ENCODE results near the gene DNM2.

The DNM2 gene

GRCh38 chr19:10800488-10800887 lies 82.6 kb downstream of the DNM2 start:
- H3K4me3 ChIP-seq (ENCODE audit: insufficient read length, low read depth), result no peak overlapping the region
- no peaks in the 10 kb centered on the region for H3K9me3 ChIP-seq (ENCODE audit: insufficient read depth, low read length)
- no peak for TF ChIP-seq SUZ12 (IDR thresholded peaks at IDR 0.05; ENCODE audit: extremely low read depth, insufficient read depth, insufficient read length)
- DNase-seq (ENCODE audit: low read depth, low spot score), result no peak
- peaks cover 95% of the 10 kb centered on the region for H3K36me3 ChIP-seq (ENCODE audit: insufficient read depth, insufficient read length, low read length)
- no peaks in the 10 kb centered on the region for H3K4me1 ChIP-seq (ENCODE audit: insufficient read depth, insufficient read length)
- H3K9ac ChIP-seq (ENCODE audit: insufficient read length, low read depth), result no peak overlapping the region
- H3K27me3 ChIP-seq (ENCODE audit: insufficient read depth, insufficient read length), result no peaks in the 10 kb centered on the region

DNA sequence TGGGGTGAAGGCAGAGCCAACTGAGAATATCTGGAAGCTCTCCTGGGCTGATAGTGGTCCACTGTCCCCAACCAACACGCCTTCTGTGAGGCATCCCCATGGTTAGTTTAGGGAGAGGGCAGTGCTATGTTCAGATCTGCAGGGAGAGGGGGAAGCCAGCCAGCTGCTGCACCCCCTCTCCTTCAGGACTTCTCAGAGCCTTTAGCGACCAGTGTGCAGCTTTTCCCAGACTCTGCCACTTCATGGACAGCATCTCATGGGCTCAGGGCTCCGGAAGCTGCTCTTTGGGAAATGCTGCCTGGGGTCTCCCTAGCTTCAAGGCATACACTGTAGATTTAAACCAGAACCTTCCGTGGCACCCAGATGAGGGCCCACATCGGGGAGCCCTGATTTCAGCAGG lies 84.6 kb downstream of the DNM2 start:
- TF ChIP-seq YY1 (IDR thresholded peaks at IDR 0.05; ENCODE audit: insufficient read depth, insufficient read length) (no peak), ZNF274 (IDR thresholded peaks at IDR 0.05; ENCODE audit: low read depth, low read length) (no peak), SUZ12 (IDR thresholded peaks at IDR 0.05; ENCODE audit: extremely low read depth, insufficient read depth, insufficient read length) (no peak)
- Histone ChIP-seq H3K9ac (ENCODE audit: insufficient read length, low read depth) (no peak overlapping the region), H3K36me3 (ENCODE audit: insufficient read depth, insufficient read length, low read length) (peaks cover 84% of the 10 kb centered on the region), H3K4me1 (ENCODE audit: insufficient read depth, insufficient read length) (no peaks in the 10 kb centered on the region), H3K9me3 (ENCODE audit: insufficient read depth, low read length) (no peaks in the 10 kb centered on the region), H3K27me3 (ENCODE audit: insufficient read depth, insufficient read length) (no peaks in the 10 kb centered on the region), H3K4me3 (ENCODE audit: insufficient read length, low read depth) (no peak overlapping the region)
- DNase-seq (ENCODE audit: low read depth, low spot score), result no peak

- Histone ChIP-seq H3K27me3 (ENCODE audit: insufficient read depth, insufficient read length) (no peaks in the 10 kb centered on the region), H3K9ac (ENCODE audit: insufficient read length, low read depth) (no peak overlapping the region), H3K36me3 (ENCODE audit: insufficient read depth, insufficient read length, low read length) (peaks cover 76% of the 10 kb centered on the region), H3K9me3 (ENCODE audit: insufficient read depth, low read length) (no peaks in the 10 kb centered on the region), H3K4me1 (ENCODE audit: insufficient read depth, insufficient read length) (no peaks in the 10 kb centered on the region), H3K4me3 (ENCODE audit: insufficient read length, low read depth) (no peak overlapping the region)
- no peak for TF ChIP-seq ZNF274 (IDR thresholded peaks at IDR 0.05; ENCODE audit: low read depth, low read length)
- no peak for TF ChIP-seq SUZ12 (IDR thresholded peaks at IDR 0.05; ENCODE audit: extremely low read depth, insufficient read depth, insufficient read length)
- TF ChIP-seq YY1 (IDR thresholded peaks at IDR 0.05; ENCODE audit: insufficient read depth, insufficient read length), result no peak
- DNase-seq (ENCODE audit: low read depth, low spot score), result no peak
Observed at GRCh38 chr19:10803252-10803651, 85.4 kb downstream of the DNM2 start.

- H3K27me3 ChIP-seq (ENCODE audit: insufficient read depth, insufficient read length), result no peaks in the 10 kb centered on the region
- TF ChIP-seq ZNF274 (IDR thresholded peaks at IDR 0.05; ENCODE audit: low read depth, low read length), result no peak
- TF ChIP-seq YY1 (IDR thresholded peaks at IDR 0.05; ENCODE audit: insufficient read depth, insufficient read length), result no peak
- TF ChIP-seq SUZ12 (IDR thresholded peaks at IDR 0.05; ENCODE audit: extremely low read depth, insufficient read depth, insufficient read length), result no peak
- no peak for DNase-seq (ENCODE audit: low read depth, low spot score)
- no peaks in the 10 kb centered on the region for H3K4me1 ChIP-seq (ENCODE audit: insufficient read depth, insufficient read length)
- peaks cover 78% of the 10 kb centered on the region for H3K36me3 ChIP-seq (ENCODE audit: insufficient read depth, insufficient read length, low read length)
- no peak overlapping the region for H3K9ac ChIP-seq (ENCODE audit: insufficient read length, low read depth)
- H3K4me3 ChIP-seq (ENCODE audit: insufficient read length, low read depth), result no peak overlapping the region
- H3K9me3 ChIP-seq (ENCODE audit: insufficient read depth, low read length), result no peaks in the 10 kb centered on the region
Observed at GRCh38 chr19:10805065-10805757, 87.3 kb downstream of the DNM2 start.

GRCh38 chr19:10805758-10806247 lies 87.9 kb downstream of the DNM2 start:
- H3K9me3 ChIP-seq (ENCODE audit: insufficient read depth, low read length), result no peaks in the 10 kb centered on the region
- H3K27me3 ChIP-seq (ENCODE audit: insufficient read depth, insufficient read length), result no peaks in the 10 kb centered on the region
- no peak overlapping the region for H3K9ac ChIP-seq (ENCODE audit: insufficient read length, low read depth)
- H3K4me3 ChIP-seq (ENCODE audit: insufficient read length, low read depth), result no peak overlapping the region
- peaks cover 78% of the 10 kb centered on the region for H3K36me3 ChIP-seq (ENCODE audit: insufficient read depth, insufficient read length, low read length)
- no peak for DNase-seq (ENCODE audit: low read depth, low spot score)
- TF ChIP-seq SUZ12 (IDR thresholded peaks at IDR 0.05; ENCODE audit: extremely low read depth, insufficient read depth, insufficient read length), result no peak
- no peak for TF ChIP-seq ZNF274 (IDR thresholded peaks at IDR 0.05; ENCODE audit: low read depth, low read length)
- TF ChIP-seq YY1 (IDR thresholded peaks at IDR 0.05; ENCODE audit: insufficient read depth, insufficient read length), result no peak
- H3K4me1 ChIP-seq (ENCODE audit: insufficient read depth, insufficient read length), result no peaks in the 10 kb centered on the region

GRCh38 chr19:10808937-10809649 lies 91.2 kb downstream of the DNM2 start:
- Histone ChIP-seq H3K4me3 (ENCODE audit: insufficient read length, low read depth) (no peak overlapping the region), H3K9ac (ENCODE audit: insufficient read length, low read depth) (no peak overlapping the region), H3K27me3 (ENCODE audit: insufficient read depth, insufficient read length) (no peaks in the 10 kb centered on the region), H3K4me1 (ENCODE audit: insufficient read depth, insufficient read length) (peaks cover 20% of the 10 kb centered on the region), H3K36me3 (ENCODE audit: insufficient read depth, insufficient read length, low read length) (peaks cover 77% of the 10 kb centered on the region), H3K9me3 (ENCODE audit: insufficient read depth, low read length) (no peaks in the 10 kb centered on the region)
- DNase-seq (ENCODE audit: low read depth, low spot score), result no peak
- TF ChIP-seq YY1 (IDR thresholded peaks at IDR 0.05; ENCODE audit: insufficient read depth, insufficient read length) (no peak), SUZ12 (IDR thresholded peaks at IDR 0.05; ENCODE audit: extremely low read depth, insufficient read depth, insufficient read length) (no peak), ZNF274 (IDR thresholded peaks at IDR 0.05; ENCODE audit: low read depth, low read length) (no peak)

GRCh38 chr19:10809651-10810285 lies 91.9 kb downstream of the DNM2 start:
- H3K36me3 ChIP-seq (ENCODE audit: insufficient read depth, insufficient read length, low read length), result peaks cover 76% of the 10 kb centered on the region
- no peak overlapping the region for H3K4me3 ChIP-seq (ENCODE audit: insufficient read length, low read depth)
- H3K27me3 ChIP-seq (ENCODE audit: insufficient read depth, insufficient read length), result no peaks in the 10 kb centered on the region
- TF ChIP-seq ZNF274 (IDR thresholded peaks at IDR 0.05; ENCODE audit: low read depth, low read length), result no peak
- TF ChIP-seq SUZ12 (IDR thresholded peaks at IDR 0.05; ENCODE audit: extremely low read depth, insufficient read depth, insufficient read length), result no peak
- TF ChIP-seq YY1 (IDR thresholded peaks at IDR 0.05; ENCODE audit: insufficient read depth, insufficient read length), result no peak
- no peaks in the 10 kb centered on the region for H3K9me3 ChIP-seq (ENCODE audit: insufficient read depth, low read length)
- H3K9ac ChIP-seq (ENCODE audit: insufficient read length, low read depth), result no peak overlapping the region
- DNase-seq (ENCODE audit: low read depth, low spot score), result no peak
- H3K4me1 ChIP-seq (ENCODE audit: insufficient read depth, insufficient read length), result peaks cover 20% of the 10 kb centered on the region
